ENCODE results near the gene YAF2.

YAF2 gene

DNA sequence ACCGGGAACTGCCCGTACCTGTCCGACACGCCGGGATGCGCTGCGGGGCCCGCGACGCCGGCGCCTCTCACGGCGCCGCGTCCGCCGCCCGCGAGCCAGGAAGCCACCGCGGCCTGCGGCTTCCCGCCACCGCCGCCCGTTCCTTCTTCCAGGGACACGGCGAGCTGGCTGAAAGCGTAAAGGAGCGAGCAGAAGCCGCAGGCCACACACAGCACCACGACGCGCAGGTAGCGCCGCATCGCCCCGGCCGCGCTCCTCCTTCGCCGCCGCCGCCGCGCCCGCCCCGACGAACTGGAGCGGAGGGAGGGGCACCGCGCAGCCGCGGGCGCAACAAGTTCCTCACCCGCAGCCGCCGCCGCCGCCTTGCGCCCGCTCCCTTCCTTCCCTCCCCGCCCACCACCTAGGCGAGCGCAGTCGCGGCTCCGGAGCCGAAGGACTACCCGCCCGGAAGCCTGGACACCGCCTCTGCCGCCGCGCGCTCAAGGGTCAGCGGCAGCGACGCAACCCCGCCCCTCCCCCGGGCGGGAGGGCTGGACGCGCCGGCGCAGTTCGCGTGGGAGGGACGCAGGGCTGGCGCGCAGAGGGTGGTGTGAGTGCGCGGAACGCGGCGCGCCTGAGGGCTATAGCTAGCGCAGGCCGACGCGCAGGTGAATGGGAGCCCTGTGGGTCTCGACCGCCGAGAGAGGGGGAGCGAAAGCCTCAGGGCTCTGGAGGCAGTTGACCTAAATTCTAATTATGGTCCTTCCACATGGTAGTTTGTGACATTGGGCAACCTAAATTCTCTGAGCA is 93.4 kb downstream of the YAF2 start, which contains the start of gene GXYLT1:
Gene GXYLT1, minus strand, starts transcription at position 467 of the 789 bp plus-strand sequence. Its CDS starts 228 bp downstream, at position 239.
- peak; percentile 78 to 80 for DNase-seq (ENCODE audit: low read depth in 2 of 2)

DNA sequence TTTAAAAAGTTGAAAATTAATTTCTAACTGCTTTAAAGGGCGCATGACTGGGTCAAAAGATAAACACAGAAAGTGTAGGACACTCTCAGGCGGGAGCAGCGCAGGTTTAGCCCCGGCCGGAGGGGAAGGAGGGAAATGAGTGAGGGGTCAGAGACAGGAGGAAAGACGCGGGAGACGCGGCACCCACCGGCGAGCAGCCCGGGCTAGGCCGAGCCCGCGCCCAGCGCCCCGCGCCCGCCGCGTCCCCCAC is 94.0 kb downstream of the YAF2 start:
- no peak for DNase-seq (ENCODE audit: low read depth in 2 of 2)

GRCh38 chr12:42143452-42144157 is 94.4 kb downstream of the YAF2 start:
- DNase-seq (ENCODE audit: low read depth in 2 of 2), result no peak

DNA sequence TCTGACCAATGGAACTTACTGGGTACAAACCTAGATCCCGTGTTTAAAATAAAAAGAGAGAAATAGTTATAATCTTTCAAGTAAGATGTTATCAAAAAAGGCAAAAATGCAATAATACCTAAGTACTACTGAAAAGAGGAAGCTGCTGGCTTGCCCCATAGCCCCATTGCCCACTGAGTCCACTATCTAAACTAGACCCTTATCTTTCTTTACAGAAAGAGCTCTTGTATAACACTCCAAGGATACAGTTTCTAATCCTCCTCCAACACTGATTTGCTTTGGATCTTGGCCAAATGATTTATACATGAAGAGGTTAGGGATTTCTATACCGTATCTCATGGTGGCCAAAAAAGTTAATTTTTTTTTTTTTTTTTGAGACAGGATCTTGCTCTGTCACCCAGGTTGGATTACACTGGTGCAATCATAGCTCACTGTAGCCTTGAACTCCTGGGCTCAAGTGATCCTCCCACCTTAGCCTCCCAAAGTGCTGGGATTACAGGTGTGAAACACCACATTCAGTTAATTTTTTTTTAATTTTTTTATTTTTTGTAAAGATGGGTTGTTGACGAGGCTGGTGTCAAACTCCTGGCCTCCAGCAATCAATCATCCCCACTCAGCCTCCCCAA is 96.0 kb downstream of the YAF2 start:
- DNase-seq (ENCODE audit: low read depth in 2 of 2), result no peak

- no peak for DNase-seq (ENCODE audit: low read depth in 2 of 2)
Observed at GRCh38 chr12:42140901-42141300, 97.1 kb downstream of the YAF2 start.

DNA sequence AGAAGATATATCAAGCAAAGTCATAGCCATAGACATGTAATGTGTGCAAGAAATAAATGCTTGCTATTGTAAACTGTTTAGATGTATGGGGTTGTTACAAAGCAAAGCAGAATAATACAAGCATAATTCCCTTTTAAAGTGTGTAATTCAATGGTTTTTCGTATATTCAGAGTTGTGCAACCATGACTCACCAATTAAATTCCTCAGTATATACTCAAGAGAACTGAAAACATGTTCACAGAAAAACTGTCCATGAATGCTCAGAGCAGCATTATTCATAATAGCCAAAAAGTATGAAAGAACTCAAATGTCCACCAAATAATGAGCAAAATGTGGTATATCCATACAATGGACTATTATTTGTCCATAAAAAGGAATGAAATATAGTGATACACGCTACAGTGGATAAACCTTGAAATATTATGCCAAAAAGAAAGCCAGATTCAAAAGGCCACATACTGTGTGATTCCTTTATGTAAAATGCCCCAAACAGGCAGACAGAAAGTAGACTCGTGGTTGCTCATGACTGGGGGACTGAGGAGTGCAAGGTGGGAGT is 102.7 kb downstream of the YAF2 start:
- DNase-seq (ENCODE audit: low read depth in 2 of 2), result peak; percentile 47 to 53

- DNase-seq (ENCODE audit: low read depth in 2 of 2), result no peak
Observed at GRCh38 chr12:42130672-42131402, 107.2 kb downstream of the YAF2 start.

DNA sequence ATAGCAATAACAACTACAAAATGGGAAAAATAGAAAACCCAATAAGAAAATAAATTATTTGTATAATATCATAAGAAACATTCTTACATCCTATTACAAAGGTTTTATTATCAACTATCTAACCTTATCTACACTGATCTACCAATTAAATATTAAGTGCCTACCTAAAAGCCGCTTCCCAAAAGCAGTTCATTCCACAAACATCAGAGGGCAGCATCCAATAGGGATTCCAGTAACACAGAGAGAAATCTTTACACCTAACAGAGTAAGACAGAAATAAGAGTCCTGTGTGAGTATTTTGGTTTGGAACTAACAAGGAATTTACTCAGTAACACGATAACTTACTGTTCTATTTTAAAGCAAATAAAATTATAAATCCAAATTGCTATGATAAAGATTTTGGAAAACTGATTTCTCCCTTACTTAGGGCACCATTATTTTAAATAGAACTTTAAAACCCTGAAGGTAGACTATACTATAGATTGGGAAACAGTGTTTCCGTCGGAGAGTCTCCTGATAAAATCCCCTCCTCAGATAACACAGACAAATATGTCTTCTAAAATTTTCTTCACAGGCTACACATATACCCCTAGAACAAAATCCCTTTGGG is 108.3 kb downstream of the YAF2 start:
- peak; percentile 38 to 45 for DNase-seq (ENCODE audit: low read depth in 2 of 2)

GRCh38 chr12:42128888-42129287 is 109.2 kb downstream of the YAF2 start:
- DNase-seq (ENCODE audit: low read depth in 2 of 2), result no peak

DNA sequence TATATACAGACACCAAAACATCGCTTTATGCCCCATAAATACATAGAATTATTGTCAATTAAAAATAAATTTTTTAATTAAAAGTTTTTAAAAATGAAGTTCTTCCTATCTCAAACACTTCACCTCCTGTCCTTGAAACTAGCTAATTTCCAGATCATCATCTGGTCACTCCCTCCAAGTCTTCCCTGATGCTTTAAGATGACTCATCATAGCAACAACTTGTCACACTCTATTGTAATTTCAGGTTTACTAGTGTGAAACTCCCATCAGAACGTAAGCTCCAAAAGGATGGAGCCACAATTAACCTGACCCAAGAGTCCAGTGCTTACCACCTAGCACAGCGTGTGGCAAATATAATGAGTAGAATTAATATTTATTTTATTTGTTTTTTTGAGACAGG is 109.7 kb downstream of the YAF2 start:
- no peak for DNase-seq (ENCODE audit: low read depth in 2 of 2)

- DNase-seq (ENCODE audit: low read depth in 2 of 2), result no peak
Observed at GRCh38 chr12:42126963-42127362, 111.1 kb downstream of the YAF2 start.

GRCh38 chr12:42125388-42125767 is 112.7 kb downstream of the YAF2 start:
- no peak for DNase-seq (ENCODE audit: low read depth in 2 of 2)

GRCh38 chr12:42124764-42125387 is 113.2 kb downstream of the YAF2 start:
- DNase-seq (ENCODE audit: low read depth in 2 of 2), result no peak

- peak; percentile 64 to 70 for DNase-seq (ENCODE audit: low read depth in 2 of 2)
Observed at GRCh38 chr12:42119085-42119633, 118.9 kb downstream of the YAF2 start.

DNA sequence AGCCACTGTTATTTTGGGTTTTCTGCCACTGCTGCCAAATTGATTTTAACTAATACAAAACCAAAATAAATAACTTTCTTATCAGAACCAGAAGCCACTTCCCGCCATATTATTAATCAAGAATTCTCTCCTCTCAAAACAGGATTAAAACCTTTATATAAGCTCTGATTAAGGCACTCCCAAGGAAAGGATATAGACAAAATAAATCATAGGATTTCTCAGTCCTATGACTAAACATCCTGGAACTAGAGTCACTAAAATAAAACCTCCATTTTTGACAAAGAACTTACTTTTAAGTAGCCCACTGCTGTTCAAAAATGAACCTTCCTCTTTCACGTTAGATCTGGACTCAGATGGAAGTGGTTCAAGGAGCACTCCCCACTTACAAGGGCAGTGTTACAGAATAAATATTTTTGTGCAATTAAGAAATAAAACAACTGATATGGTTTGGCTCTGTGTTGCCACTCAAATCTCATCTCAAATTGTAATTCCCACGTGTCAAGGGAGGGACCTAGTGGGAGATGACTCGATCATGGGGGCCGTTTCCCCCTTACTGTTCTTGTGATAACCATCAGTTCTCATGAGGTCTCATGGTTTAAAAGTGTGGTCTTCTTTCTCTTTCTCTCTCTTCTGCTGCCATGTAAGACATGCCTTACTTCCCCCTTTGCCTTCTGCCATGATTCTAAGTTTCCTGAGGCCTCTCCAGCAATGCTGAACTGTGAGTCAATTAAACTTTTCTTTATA is 119.7 kb downstream of the YAF2 start:
- DNase-seq (ENCODE audit: low read depth in 2 of 2), result no peak

DNA sequence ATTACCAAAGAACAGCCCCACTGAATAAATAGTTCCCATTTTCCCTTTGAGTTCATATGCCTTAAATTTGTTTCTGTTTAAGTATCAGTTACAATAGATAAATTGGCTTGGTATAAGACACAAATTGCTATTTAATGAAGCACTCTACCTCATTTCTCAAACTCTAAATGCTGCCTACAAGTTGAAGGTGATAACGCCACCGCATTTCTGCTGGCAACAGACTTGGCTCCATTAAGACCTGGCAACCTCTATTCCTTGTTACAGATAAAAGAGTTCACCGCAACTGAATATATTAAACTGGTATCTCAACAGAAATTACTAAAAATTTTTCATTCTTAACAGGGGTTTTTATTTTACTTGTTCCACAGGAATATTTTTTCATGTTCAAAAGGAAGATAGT is 129.0 kb downstream of the YAF2 start:
- DNase-seq (ENCODE audit: low read depth in 2 of 2), result no peak
